ELF-1 (cell line): ENCODE results near the gene LRRC59.
A peak's percentile ranks its signal among the peaks of the same experiment; 100 is the strongest.
"Not testable (repeated sequence)": the region's sequence is repeated elsewhere in the genome, so short reads cannot be mapped to it uniquely, and the experiment has no call there.

ENCODE experiments used
- DNase-seq: peaks from one replicate; pipeline ENCODE4 v3.0.0-alpha.2; 2016; ENCODE audit warnings: low read depth, low spot score

Gene LRRC59

GRCh38 chr17:50424996-50425681 lies 27.8 kb upstream of the LRRC59 start:
- DNase-seq = no peak

- no peak for DNase-seq
Observed at GRCh38 chr17:50424246-50424995, 27.1 kb upstream of the LRRC59 start.

- peak; percentile 37 for DNase-seq
Observed at GRCh38 chr17:50423553-50424159, 26.3 kb upstream of the LRRC59 start.

GRCh38 chr17:50422738-50423137 lies 25.4 kb upstream of the LRRC59 start:
- no peak for DNase-seq

- no peak for DNase-seq
Observed at GRCh38 chr17:50421308-50422051, 24.2 kb upstream of the LRRC59 start.

GRCh38 chr17:50420419-50421112 lies 23.2 kb upstream of the LRRC59 start:
- DNase-seq = no peak

GRCh38 chr17:50419577-50419976 lies 22.3 kb upstream of the LRRC59 start:
- not testable (repeated sequence) for DNase-seq

- no peak for DNase-seq
Observed at GRCh38 chr17:50414808-50415207, 17.5 kb upstream of the LRRC59 start.

GRCh38 chr17:50412188-50412732 lies 14.9 kb upstream of the LRRC59 start:
- DNase-seq = no peak

- no peak for DNase-seq
Observed at GRCh38 chr17:50407921-50408320, 10.6 kb upstream of the LRRC59 start.

GRCh38 chr17:50406578-50406977 lies 9.3 kb upstream of the LRRC59 start:
- DNase-seq = no peak

- not testable (repeated sequence) for DNase-seq
Observed at GRCh38 chr17:50405351-50405750, 8.0 kb upstream of the LRRC59 start.

GRCh38 chr17:50399591-50399990 lies 2.3 kb upstream of the LRRC59 start:
- DNase-seq = not testable (repeated sequence)

GRCh38 chr17:50398672-50399071 lies 1.3 kb upstream of the LRRC59 start:
- not testable (repeated sequence) for DNase-seq

GRCh38 chr17:50397919-50398285 lies 579 bp upstream of the LRRC59 start:
- DNase-seq = no peak

- peak; percentile 40 for DNase-seq
Observed at GRCh38 chr17:50396261-50397110, 837 bp downstream of the LRRC59 start.

- DNase-seq = no peak
Observed at GRCh38 chr17:50394711-50395110, 2.6 kb downstream of the LRRC59 start.

- no peak for DNase-seq
Observed at GRCh38 chr17:50393700-50394099, 3.6 kb downstream of the LRRC59 start.

GRCh38 chr17:50392621-50393020 lies 4.7 kb downstream of the LRRC59 start:
- no peak for DNase-seq

- no peak for DNase-seq
Observed at GRCh38 chr17:50389534-50389933, 7.8 kb downstream of the LRRC59 start.
